HG03457 (cell line): ENCODE results near the gene TNNC2.
A peak's percentile ranks its signal among the peaks of the same experiment; 100 is the strongest.
"Not testable (repeated sequence)": the region's sequence is repeated elsewhere in the genome, so short reads cannot be mapped to it uniquely, and the experiment has no call there.

Source experiments
- ATAC-seq: cut with Tn5 transposase; IDR thresholded peaks from one replicate; pipeline ENCODE4 v1.9.1; 2021; ENCODE audit warnings: moderate number of reproducible peaks; ENCODE audit not compliant: unreplicated experiment

The TNNC2 gene

GRCh38 chr20:45827030-45827652, at the start of gene TNNC2:
TSS of gene TNNC2 (minus strand) at chr20:45827312. CDS start at chr20:45827248, 64 bp downstream.
- no peak for ATAC-seq

- no peak for ATAC-seq
Observed at GRCh38 chr20:45874576-45874975, 47.5 kb upstream of the TNNC2 start.

- not testable (repeated sequence) for ATAC-seq
Observed at GRCh38 chr20:45874104-45874481, 47.0 kb upstream of the TNNC2 start.

GRCh38 chr20:45873409-45874103, 46.4 kb upstream of the TNNC2 start:
- ATAC-seq: no peak

- no peak for ATAC-seq
Observed at GRCh38 chr20:45872626-45873025, 45.5 kb upstream of the TNNC2 start.

- ATAC-seq: no peak
Observed at GRCh38 chr20:45867819-45868176, 40.7 kb upstream of the TNNC2 start.

- ATAC-seq: no peak
Observed at GRCh38 chr20:45867136-45867818, 40.2 kb upstream of the TNNC2 start.

- no peak for ATAC-seq
Observed at GRCh38 chr20:45866454-45866853, 39.3 kb upstream of the TNNC2 start.

GRCh38 chr20:45863543-45864470, 36.7 kb upstream of the TNNC2 start:
- no peak for ATAC-seq

GRCh38 chr20:45861221-45862075, 34.3 kb upstream of the TNNC2 start:
- no peak for ATAC-seq

GRCh38 chr20:45860560-45861220, 33.6 kb upstream of the TNNC2 start:
- ATAC-seq: no peak

- no peak for ATAC-seq
Observed at GRCh38 chr20:45859916-45860315, 32.8 kb upstream of the TNNC2 start.

GRCh38 chr20:45857882-45858216, 30.7 kb upstream of the TNNC2 start:
- no peak for ATAC-seq

GRCh38 chr20:45857114-45857881, 30.2 kb upstream of the TNNC2 start, which contains the start of the genes ACOT8 and ZSWIM3:
TSS of gene ACOT8 (minus strand) at chr20:45857392. CDS start at chr20:45857315, 77 bp downstream.
TSS of gene ZSWIM3 (plus strand) at chr20:45857614. CDS start at chr20:45857826, 212 bp downstream.
- ATAC-seq: peak; percentile 83

GRCh38 chr20:45853484-45853883, 26.4 kb upstream of the TNNC2 start:
- ATAC-seq: no peak

- no peak for ATAC-seq
Observed at GRCh38 chr20:45852326-45852725, 25.2 kb upstream of the TNNC2 start.

GRCh38 chr20:45851501-45851900, 24.4 kb upstream of the TNNC2 start:
- ATAC-seq: no peak

GRCh38 chr20:45850926-45851325, 23.8 kb upstream of the TNNC2 start:
- ATAC-seq: no peak

- ATAC-seq: no peak
Observed at GRCh38 chr20:45850238-45850637, 23.1 kb upstream of the TNNC2 start.
